ENCODE results near the gene LIPF.
"Not testable (repeated sequence)": the region's sequence is repeated elsewhere in the genome, so short reads cannot be mapped to it uniquely, and the experiment has no call there.

Gene LIPF, protein sequence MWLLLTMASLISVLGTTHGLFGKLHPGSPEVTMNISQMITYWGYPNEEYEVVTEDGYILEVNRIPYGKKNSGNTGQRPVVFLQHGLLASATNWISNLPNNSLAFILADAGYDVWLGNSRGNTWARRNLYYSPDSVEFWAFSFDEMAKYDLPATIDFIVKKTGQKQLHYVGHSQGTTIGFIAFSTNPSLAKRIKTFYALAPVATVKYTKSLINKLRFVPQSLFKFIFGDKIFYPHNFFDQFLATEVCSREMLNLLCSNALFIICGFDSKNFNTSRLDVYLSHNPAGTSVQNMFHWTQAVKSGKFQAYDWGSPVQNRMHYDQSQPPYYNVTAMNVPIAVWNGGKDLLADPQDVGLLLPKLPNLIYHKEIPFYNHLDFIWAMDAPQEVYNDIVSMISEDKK

GRCh38 chr10:88664142-88664541, at the start of gene LIPF:
TSS of gene LIPF (plus strand) at chr10:88664442. CDS start at chr10:88667298, 2,856 bp downstream.
- no peak for DNase-seq

DNA sequence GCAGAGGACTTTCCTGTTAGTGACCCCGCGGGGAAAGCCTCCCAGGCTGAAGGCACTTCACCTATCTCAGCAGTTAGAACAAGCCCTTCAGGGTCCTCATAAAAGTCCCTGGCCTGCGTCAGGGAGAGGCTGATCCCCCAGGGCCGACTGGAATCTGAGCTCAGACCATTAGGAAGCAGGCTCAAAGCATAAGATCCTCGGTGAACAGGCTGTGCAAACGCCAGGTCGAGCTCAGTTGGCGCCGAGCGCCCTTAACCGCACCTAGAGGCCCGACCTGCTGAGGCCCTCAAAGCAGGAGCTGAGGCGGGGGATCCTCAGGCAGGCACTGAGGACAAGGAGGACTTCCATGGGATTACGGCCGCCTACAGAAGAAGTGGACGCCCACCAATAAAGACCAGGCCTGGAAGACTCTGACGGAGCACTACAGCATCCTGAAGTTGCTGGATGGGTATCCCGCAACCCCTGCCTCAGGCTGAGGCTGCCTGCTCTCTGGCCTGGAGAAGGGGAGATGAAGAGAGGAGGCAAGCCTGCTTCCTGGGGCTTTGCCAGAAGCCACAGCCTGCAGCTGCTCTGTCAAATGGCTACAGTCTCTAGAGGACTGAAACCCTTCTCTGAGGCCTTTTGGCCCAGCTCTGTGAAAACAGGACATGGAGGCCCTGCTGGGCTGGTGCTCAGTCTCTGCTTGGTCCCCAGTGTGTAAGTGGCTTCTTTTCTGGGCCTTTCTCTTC, 47.8 kb upstream of the LIPF start:
- no peak for DNase-seq

DNA sequence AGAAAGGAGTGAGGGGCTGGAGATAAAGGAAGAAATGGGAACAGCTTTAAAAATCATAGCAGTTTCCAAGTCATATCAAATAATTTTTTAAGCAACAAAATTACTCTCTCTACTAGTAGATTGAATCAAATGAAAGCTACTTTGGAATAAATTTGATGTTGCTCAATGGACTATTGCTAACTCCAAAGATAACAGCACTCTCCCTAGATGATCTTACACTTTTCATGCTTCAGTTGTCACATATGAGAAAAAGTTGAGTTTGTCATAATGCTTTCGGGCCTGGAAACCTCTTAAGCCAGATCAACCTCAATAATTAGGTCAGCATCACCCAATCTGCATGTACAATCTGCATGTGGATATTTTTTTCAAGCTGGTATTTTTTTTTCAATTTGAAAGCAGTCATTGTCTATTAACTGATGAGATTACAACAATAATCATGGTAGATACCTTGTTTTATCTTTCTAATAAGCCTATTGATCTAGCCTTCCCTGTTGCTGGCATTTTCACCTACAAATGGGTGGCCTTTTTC, 46.4 kb upstream of the LIPF start:
- DNase-seq, result no peak

- DNase-seq, result no peak
Observed at GRCh38 chr10:88618496-88618895, 45.7 kb upstream of the LIPF start.

- no peak for DNase-seq
Observed at GRCh38 chr10:88620441-88620840, 43.8 kb upstream of the LIPF start.

- DNase-seq, result no peak
Observed at GRCh38 chr10:88623835-88624234, 40.4 kb upstream of the LIPF start.

DNA sequence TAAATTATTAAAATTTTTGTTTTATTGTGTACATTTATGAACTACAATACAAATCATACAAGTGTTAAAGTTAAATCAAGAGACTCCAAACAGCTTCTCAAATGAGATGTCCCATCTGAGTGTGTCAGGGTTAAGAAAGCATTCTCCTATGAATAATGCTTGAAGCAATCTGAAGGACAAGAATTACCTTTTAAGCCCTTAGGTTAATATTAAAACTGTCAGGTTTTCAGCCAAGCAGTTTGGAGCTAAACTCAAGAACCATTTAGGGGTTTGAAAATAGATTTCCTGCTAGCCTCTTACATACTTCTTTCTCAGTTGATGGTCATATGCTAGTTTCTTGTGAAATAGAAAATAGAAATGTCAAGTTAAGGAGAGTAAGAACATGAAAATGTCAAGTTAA, 39.4 kb upstream of the LIPF start:
- DNase-seq, result no peak

DNA sequence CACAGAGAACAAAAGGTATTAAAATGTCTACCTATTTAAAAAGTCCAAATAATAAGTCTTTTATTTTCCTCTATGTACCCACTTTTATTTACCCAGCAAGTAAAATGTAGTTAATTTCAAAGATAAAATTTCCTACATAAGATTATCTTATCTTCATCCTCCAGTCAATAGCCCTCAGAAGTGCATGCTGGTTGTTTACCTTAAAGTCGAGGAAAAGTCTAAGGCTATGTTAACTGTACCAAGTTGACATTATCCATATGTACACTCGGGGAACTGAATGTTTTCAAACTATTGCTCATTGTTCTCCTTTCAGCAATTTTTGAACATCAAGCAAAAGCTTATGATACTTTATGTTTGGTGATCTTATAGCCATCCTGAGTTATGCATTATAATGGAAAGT, 24.1 kb upstream of the LIPF start:
- DNase-seq, result no peak

DNA sequence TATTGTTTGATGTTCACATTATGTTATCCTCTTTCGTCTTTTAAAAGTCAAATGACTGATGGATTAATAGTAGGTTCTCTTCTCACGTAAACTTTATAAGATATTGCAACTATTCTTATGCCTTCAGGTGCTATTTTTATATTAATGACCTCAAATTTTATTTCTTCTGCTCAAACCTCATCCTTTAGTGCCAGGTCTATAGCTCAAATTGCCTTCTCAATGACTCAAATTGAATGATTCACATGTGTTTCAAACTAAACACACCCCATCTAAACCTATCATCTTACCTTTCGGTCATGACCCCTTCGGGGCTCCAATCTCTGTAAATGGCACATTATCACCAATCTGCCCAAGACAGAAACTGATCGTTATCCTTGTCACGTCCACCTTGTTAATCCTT, 22.0 kb upstream of the LIPF start:
- DNase-seq, result no peak

GRCh38 chr10:88642963-88643362, 21.3 kb upstream of the LIPF start:
- DNase-seq, result no peak

- DNase-seq, result no peak
Observed at GRCh38 chr10:88647061-88647615, 17.1 kb upstream of the LIPF start.

DNA sequence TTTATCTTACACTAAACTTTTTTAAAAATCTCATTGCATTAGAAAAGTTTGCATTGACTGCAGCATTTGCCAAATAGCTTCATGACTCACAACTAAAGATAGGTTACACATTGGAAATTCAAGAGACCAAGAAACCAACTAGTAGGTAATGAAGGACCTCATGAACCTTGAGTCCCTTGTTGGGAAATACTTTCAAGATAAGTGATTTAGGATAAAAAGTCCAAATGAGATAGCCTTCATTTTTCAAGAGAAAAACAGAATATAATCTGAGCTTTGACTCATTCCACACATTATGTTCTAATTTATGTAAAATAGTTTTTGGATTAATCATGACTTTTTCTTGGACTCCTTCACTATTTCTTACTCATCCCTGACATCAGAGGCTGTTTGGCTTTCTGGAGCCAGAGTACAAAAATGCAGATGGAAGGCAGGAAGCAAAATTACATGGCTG, 13.1 kb upstream of the LIPF start:
- DNase-seq, result no peak

DNA sequence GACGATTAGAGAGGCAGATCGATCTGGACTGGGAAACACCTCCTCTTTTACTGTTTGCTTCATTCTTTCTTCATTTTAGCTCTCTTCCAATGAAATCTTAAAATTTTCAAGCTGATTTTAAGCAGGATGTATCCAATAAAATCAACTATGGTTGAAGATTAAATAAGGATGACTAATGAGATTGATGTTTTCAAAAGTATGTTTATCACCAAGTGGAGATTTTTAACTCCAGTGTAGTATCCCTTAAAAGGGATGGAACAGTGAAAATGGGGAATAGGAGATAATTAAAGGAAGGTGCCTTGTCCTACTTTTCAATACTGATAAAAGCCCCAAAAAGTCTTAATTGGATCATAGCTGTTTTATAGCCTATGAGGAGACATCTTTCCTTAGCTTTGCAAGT, 11.6 kb upstream of the LIPF start:
- no peak for DNase-seq

GRCh38 chr10:88657901-88658300, 6.3 kb upstream of the LIPF start:
- no peak for DNase-seq

DNA sequence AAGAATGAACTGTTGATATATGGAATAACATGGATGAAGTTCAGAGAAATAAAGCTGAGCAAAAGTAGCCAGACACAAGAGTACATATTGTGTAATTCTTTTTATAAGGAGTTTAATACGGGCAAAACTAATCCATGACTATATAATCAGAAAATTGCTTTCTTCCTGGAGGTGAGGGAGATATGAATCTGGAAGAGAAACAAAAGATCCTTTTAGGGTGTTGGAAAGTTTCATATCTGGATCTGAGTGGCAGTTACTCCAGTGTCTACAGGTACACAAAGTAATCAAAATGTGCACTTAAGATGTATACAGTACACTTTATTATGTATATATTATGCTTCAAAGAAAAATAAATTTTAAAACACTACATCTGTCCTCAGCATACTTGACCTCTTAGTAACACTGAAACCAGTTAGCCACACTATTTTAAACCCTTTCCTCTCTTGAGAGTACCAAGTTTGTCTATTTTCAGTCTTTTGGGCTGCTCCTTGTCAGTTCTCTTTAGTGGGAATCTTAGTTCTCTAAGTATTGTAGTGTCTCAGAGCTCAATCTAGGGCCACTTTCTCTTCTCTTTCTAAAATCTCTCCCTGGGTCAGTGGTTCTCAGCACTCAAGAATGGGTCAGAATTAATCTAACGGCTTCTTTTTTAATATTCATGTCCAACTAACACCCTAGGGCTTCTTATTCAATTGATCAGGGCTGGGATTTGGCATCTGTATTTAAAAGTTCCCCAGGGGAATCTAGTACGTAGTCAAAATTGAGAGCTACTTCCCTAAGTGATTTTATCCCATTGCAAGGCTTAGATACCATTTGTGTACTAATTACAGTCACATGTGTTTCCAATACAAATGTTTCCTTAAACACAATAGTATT, 4.3 kb upstream of the LIPF start:
- DNase-seq, result no peak

- DNase-seq, result no peak
Observed at GRCh38 chr10:88660598-88660884, 3.7 kb upstream of the LIPF start.

DNA sequence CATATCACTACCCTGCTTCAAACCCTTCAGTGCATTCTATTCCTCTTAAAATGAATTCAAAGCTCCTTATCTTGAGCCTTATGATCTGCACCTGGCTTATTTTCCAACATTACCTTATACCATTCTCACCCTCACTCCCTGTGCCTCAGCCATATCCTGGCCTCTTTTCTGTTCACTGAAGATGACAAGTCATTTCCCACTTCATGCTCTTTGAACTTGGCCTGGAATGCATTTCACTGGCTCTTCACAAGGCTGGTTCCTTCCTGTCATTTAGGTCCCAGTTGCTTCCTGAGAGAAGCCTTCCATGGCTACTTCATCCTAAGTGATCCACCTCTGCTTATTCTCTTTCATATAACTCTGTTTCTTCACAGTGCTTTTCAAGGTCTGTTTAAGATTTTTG, 3.2 kb upstream of the LIPF start:
- no peak for DNase-seq

GRCh38 chr10:88661577-88661976, 2.7 kb upstream of the LIPF start:
- DNase-seq, result no peak

GRCh38 chr10:88663153-88663552, 1.1 kb upstream of the LIPF start:
- not testable (repeated sequence) for DNase-seq

GRCh38 chr10:88668465-88668864, 4.2 kb downstream of the LIPF start:
- no peak for DNase-seq

DNA sequence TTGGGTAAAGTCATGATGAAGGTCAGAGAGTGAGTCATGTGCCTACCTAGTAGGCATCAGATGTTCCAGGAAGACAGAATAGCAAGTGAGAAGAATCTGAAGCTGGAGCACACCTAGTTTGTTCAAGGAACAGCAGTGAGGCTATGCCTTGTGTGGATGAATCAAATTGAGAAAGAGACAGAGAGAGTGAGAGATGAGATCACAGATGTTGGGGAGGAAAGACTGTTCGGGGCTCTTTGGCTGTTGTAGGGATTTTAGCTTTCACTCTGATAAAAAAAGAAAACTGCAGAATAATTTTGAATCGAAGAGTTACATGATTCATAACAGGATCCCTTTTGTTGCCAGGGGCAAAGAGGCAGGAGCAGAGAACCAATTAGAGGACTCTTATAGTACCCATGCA, 6.3 kb downstream of the LIPF start:
- no peak for DNase-seq

- no peak for DNase-seq
Observed at GRCh38 chr10:88672041-88672440, 7.8 kb downstream of the LIPF start.
